Gastrocnemius medialis (tissue), 4 donors: Measurements from ENCODE around the gene IRF3. TPM values are rescaled to one million over a fixed set of nuclear protein-coding genes. Genes with fewer than 3 reads are reported as not detected.

ENCODE experiments used
- ATAC-seq, 2 donors: fragments of 150-250 bp; one replicate each; pipeline ENCODE4 v1.9.1; 2016
- DNase-seq, 2 donors: peaks; one replicate each; pipeline ENCODE4 v3.0.0-alpha.2; 2019
- H3K27ac ChIP-seq, 4 donors: fragments of 200-600 bp; sonication (generic); 1 replicate in 1 of 4; 2 replicates in 3 of 4; pipeline ENCODE4 v1.5.1; 2016 to 2018; ENCODE audit warnings: mild to moderate bottlenecking in 2 of 4, moderate library complexity in 1 of 4
- H3K27me3 ChIP-seq, 3 donors: fragments of 200-600 bp; sonication (generic) in 2 of 3; 1 replicate in 1 of 3; 2 replicates in 2 of 3; pipeline versions ENCODE4 v1.5.1 to v1.6.0; 2016 to 2019; ENCODE audit warnings: mild to moderate bottlenecking in 1 of 3, moderate library complexity in 1 of 3
- H3K36me3 ChIP-seq, 2 donors: fragments of 200-600 bp; sonication (generic) in 1 of 2; one replicate each; pipeline ENCODE4 v1.5.1; 2017 to 2018
- H3K4me1 ChIP-seq, 2 donors: fragments of 200-600 bp; sonication (generic) in 1 of 2; one replicate each; pipeline ENCODE4 v1.5.1; 2016 to 2017; ENCODE audit warnings: mild to moderate bottlenecking in 2 of 2
- H3K4me3 ChIP-seq, 4 donors: fragments of 200-600 bp; sonication (generic) in 3 of 4; 1 replicate in 1 of 4; 2 replicates in 3 of 4; pipeline ENCODE4 v1.5.1; 2016 to 2019; ENCODE audit warnings: mild to moderate bottlenecking in 2 of 4
- H3K9me3 ChIP-seq, 3 donors: fragments of 200-600 bp; sonication (generic) in 2 of 3; 1 replicate in 1 of 3; 2 replicates in 2 of 3; pipeline ENCODE4 v1.5.1; 2016 to 2019
- POLR2A ChIP-seq, 2 donors: fragments of 450-650 bp; IDR thresholded peaks; one replicate each; pipeline ENCODE4 v1.6.1; 2017; ENCODE audit warnings: antibody characterized with exemption in 2 of 2, mild to moderate bottlenecking in 2 of 2, moderate library complexity in 2 of 2
- in situ Hi-C, 4 donors: fragments of 200-750 bp; cut with MboI; loops; one replicate each; pipeline versions ENCODE4 v1.15.0 to v1.8.0; 2017; ENCODE audit warnings: low sequenced_read_pairs in 4 of 4
- intact Hi-C: fragments of 100-400 bp; cut with DNase I; formaldehyde crosslinking; loops from one replicate; pipeline ENCODE4 v1.15.1; 2023; ENCODE audit warnings: low total_unique reads
- total RNA-seq, 4 donors: library from RNA; depleted of rRNA; stranded (reverse); fragments of >200 nt; gene quantifications; one replicate each; pipeline versions ENCODE4 v1.1.0 to v1.2.3, GENCODE V29; 2016
- TF ChIP-seq, protein P1 (sequence below), 5 experiments: fragments of 450-650 bp in 3 of 5; fragments of 200-600 bp in 2 of 5; sonication (generic) in 2 of 5; IDR thresholded peaks in 4 of 5; conservative IDR thresholded peaks in 1 of 5; 1 replicate in 4 of 5; 2 replicates in 1 of 5; pipeline ENCODE4 v1.5.1; 2016 to 2019; ENCODE audit warnings: antibody characterized with exemption in 5 of 5, mild to moderate bottlenecking in 3 of 5, moderate library complexity in 3 of 5

IRF3 gene
- total RNA-seq, 4 donors from 2014 or later = 11.0 to 18.6 (median 13.7) TPM

DNA sequence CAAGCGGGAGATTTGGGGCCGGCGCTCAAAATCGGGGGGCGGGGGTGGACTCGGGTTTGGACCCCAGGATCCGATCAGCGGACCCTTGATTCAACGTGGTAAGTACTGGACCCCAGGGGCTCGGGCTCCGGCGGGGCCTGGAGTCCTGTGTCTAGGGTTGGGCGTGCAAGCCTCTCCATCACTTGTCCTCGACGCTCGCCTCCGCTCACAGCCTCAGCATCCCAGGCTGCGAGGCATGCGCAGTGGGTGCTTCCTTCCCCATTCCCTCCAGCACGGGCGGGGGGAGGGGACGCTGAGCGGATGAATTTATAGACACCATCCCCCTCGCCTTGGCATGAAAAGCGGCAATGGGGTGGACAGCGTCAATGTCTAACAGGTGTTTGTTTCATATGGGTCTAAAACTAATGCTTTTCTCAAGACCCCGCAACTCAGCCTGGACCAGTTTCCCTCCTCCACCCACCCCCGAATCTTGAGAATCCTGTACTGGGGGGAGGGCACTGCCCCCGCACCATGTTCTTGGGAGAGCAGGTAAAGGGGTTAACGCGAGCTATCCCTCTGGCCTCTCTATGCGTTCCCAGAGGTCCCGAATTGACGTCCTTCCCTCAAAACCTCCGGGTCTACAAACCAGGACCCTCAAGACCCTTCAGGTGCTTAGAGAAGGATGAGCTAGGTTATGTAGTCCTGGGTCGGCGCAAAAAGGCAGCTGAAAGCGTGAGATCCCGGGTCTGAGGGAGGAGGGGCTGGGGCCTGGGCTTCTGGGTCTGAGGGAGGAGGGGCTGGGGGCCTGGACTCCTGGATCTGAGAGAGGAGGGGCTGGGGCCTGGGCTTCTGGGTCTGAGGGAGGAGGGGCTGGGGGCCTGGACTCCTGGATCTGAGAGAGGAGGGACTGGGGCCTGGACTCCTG is 25.8 kb upstream of the IRF3 start:
- Histone ChIP-seq H3K27me3 (peaks cover 3 to 17% (median 13%) of the 10 kb centered on the region in 3 donors), H3K9me3 (no peaks in the 10 kb centered on the region), H3K4me1 (peaks cover 10 to 14% of the 10 kb centered on the region in 2 donors), H3K27ac (peak overlapping the region in 1 of 4 donors; percentile 72), H3K4me3 (peak overlapping the region; percentile 50 to 59 (median 54)), H3K36me3 (peaks cover 0 to 6% of the 10 kb centered on the region in 2 donors)
- intact Hi-C loops (no loop called here), in situ Hi-C loops (no loop called here)
- no peak for DNase-seq
- TF ChIP-seq POLR2A (IDR thresholded peaks at IDR 0.05) = no peak
- TF ChIP-seq, protein P1, sequence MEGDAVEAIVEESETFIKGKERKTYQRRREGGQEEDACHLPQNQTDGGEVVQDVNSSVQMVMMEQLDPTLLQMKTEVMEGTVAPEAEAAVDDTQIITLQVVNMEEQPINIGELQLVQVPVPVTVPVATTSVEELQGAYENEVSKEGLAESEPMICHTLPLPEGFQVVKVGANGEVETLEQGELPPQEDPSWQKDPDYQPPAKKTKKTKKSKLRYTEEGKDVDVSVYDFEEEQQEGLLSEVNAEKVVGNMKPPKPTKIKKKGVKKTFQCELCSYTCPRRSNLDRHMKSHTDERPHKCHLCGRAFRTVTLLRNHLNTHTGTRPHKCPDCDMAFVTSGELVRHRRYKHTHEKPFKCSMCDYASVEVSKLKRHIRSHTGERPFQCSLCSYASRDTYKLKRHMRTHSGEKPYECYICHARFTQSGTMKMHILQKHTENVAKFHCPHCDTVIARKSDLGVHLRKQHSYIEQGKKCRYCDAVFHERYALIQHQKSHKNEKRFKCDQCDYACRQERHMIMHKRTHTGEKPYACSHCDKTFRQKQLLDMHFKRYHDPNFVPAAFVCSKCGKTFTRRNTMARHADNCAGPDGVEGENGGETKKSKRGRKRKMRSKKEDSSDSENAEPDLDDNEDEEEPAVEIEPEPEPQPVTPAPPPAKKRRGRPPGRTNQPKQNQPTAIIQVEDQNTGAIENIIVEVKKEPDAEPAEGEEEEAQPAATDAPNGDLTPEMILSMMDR (IDR thresholded peaks at IDR 0.05 in 4 of 5, conservative IDR thresholded peaks at IDR 0.05 in 1 of 5) = no peak
- ATAC-seq = no peak

DNA sequence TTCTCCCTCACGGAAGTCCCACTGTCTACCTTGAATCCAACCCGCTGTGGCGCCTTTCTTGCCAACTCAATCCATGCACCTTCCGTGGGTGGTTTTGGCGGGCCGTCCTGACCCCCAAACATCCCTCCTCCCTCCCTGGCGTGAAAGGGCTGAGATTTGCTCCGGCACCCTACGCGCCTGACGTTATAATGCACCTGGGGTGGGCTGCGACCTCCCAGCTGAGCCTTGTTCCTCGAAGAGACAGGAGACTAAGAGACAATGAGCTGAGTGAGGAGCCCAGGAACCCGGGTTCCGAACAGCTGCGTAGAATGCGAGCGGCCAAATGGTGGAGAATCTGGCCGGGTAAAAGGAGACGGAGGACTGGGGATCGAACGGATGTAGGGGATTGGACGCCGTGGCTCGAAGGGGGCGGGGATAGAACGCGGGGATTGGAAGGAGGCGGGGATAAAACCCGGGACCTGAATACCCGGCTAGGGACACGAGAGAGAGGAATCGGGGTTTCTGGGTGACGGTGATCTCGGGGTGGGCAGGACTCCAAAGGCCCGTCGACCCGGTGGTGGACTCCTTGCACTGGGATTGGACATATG is 25.1 kb upstream of the IRF3 start, which contains the start of gene CPT1C:
CPT1C (plus strand) TSS at position 461 of the 587 bp plus-strand sequence. CDS start 1,137 bp downstream, outside the sequence.
- TF ChIP-seq POLR2A (IDR thresholded peaks at IDR 0.05) = peak in 1 of 2 donors; percentile 64
- TF ChIP-seq, protein P1 (IDR thresholded peaks at IDR 0.05 in 4 of 5, conservative IDR thresholded peaks at IDR 0.05 in 1 of 5) = no peak
- peaks cover 10 to 14% of the 10 kb centered on the region in 2 donors for H3K4me1 ChIP-seq
- DNase-seq = peak; percentile 49 to 55
- H3K9me3 ChIP-seq = no peaks in the 10 kb centered on the region
- peak within 1 kb of the TSS; percentile 8 to 72 (median 61) for H3K27ac ChIP-seq
- in situ Hi-C loops = no loop called here
- peak within 1 kb of the TSS; percentile 50 to 59 (median 54) for H3K4me3 ChIP-seq
- intact Hi-C loops = no loop called here
- peak; percentile 55 to 68 for ATAC-seq
- H3K27me3 ChIP-seq = peaks cover 3 to 17% (median 13%) of the 10 kb centered on the region in 3 donors
- peaks cover 0 to 13% of the 10 kb centered on the region in 2 donors for H3K36me3 ChIP-seq

DNA sequence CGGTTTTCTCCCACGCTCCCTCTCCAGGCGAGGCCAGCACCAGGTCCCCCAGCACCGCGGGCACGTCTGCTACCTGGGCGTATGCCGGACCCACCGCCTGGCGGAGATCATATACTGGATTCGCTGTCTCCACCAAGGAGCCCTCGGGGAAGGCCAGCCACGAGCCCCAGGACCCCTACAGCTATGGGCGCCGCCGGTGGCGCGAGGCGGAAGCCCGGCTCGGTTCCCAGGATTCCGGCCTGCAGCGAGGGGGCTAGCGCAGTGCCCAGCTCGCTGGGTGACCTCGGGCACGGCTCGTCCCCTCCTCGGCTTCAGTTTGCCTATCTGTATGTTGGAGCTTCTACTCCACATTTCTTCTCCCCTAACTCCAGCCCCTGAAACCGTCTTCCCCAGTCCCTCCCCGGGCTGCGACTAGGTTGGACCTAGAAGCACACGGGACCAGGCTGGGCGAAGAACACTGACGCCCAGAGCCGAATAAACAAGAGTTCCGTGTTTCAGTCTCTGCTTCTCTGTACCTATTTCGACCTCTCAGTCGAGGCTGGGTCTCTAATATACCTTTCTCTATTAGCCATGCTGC is 24.5 kb upstream of the IRF3 start:
- ATAC-seq = peak; percentile 26 to 32
- DNase-seq = no peak
- in situ Hi-C loops (no loop called here), intact Hi-C loops (no loop called here)
- H3K4me3 ChIP-seq = peak overlapping the region; percentile 50 to 59 (median 54)
- TF ChIP-seq, protein P1 (IDR thresholded peaks at IDR 0.05 in 4 of 5, conservative IDR thresholded peaks at IDR 0.05 in 1 of 5) = no peak
- no peak for TF ChIP-seq POLR2A (IDR thresholded peaks at IDR 0.05)
- H3K36me3 ChIP-seq = peaks cover 0 to 19% of the 10 kb centered on the region in 2 donors
- H3K27ac ChIP-seq = peak overlapping the region in 3 of 4 donors; percentile 54 to 72 (median 68)
- H3K4me1 ChIP-seq = peaks cover 10 to 14% of the 10 kb centered on the region in 2 donors
- peaks cover 3 to 17% (median 13%) of the 10 kb centered on the region in 3 donors for H3K27me3 ChIP-seq
- no peaks in the 10 kb centered on the region for H3K9me3 ChIP-seq

DNA sequence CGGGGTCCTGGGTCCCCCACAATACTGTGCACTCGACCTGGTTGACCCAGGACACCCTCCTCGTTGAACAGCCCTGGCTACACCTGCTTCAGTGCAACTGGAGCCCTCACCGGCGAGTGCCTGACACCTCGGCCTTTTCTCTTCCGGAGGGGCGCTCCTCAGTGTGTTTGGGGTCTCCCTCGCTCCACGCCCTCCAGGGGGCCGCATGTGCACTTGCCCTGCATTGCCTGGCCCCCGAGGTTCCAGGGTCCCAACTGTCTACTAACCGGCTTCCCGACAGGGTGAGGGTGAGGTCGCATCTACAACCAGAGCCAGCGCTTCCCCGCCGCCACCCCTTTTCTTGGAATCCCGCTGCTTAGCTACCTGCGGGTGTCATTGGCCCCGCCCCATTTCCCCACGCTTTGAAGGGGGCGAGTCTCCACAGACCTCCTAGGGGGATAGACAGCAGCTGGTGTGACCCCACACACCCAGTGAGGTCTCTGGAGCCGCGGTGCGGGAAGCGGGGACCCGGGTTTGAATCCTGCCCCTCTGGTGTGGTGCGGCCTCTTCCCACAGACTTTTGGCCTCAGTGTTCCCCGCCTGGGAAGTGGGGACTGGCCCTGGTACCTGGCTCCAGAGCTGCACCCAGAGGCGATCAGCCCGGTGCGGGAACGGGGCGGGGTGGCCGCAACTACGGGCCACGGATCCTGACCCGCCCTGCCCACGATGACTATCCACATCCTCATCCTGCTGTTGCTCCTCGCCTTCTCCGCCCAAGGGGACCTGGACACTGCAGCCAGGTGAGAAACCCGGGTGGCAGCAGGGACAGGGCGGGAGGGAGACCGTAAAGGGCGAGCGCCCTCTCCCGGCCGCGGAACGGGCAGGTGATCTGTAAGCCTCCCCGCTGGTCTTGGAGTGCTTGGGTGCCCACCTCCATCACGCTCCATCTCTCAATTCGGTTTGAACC is 23.7 kb upstream of the IRF3 start, which contains the start of gene ADM5:
ADM5 (plus strand) TSS at position 462 of the 946 bp plus-strand sequence; CDS start at position 706, 244 bp downstream.
- in situ Hi-C loops = no loop called here

More for the DNA sequence above, 23.7 kb upstream of the IRF3 start, which contains the start of gene ADM5:
- Histone ChIP-seq H3K27ac (peak within 1 kb of the TSS in 3 of 4 donors; percentile 54 to 72 (median 68)), H3K36me3 (peaks cover 0 to 26% of the 10 kb centered on the region in 2 donors), H3K9me3 (no peaks in the 10 kb centered on the region), H3K4me1 (peaks cover 10 to 14% of the 10 kb centered on the region in 2 donors), H3K27me3 (peaks cover 3 to 17% (median 13%) of the 10 kb centered on the region in 3 donors), H3K4me3 (peak within 1 kb of the TSS; percentile 50 to 59 (median 54))
- peak in 1 of 2 donors; percentile 35 for DNase-seq
- ATAC-seq = peak in 1 of 2 donors; percentile 53
- intact Hi-C loops = no loop called here
- no peak for TF ChIP-seq POLR2A (IDR thresholded peaks at IDR 0.05)
- TF ChIP-seq, protein P1 (IDR thresholded peaks at IDR 0.05 in 4 of 5, conservative IDR thresholded peaks at IDR 0.05 in 1 of 5) = peak; percentile 14 to 64 (median 45)
